Calu3 (cell line): Measurements from ENCODE around the gene GDPD5. TPM values are rescaled to one million over a fixed set of nuclear protein-coding genes. Genes with fewer than 3 reads are reported as not detected.

Experiments used
- BruUV-seq: library from RNA; stranded (reverse); fragments of 400-500 nt; replicated peaks from 2 replicates; lab custom pipeline; 2021; lab: Mats Ljungman, UMichigan
- CTCF ChIA-PET: fragments of 300-600 bp; sonication (Branson Sonifier 250); formaldehyde crosslinking; loops from one replicate; lab custom pipeline; 2022; ENCODE audit warnings: antibody characterized with exemption; lab: Charles Lee
- DNase-seq: peaks from one replicate; pipeline ENCODE4 v3.0.0; 2022
- H3K27ac Mint-ChIP-seq: one replicate; pipeline ENCODE4 v1.8.0; 2022; ENCODE audit warnings: mixed read lengths; ENCODE audit not compliant: unreplicated experiment
- H3K27me3 Mint-ChIP-seq: one replicate; pipeline ENCODE4 v1.8.0; 2022; ENCODE audit warnings: mixed read lengths; ENCODE audit not compliant: unreplicated experiment
- H3K36me3 Mint-ChIP-seq: one replicate; pipeline ENCODE4 v1.8.0; 2022; ENCODE audit warnings: mild to moderate bottlenecking, moderate library complexity, mixed read lengths; ENCODE audit not compliant: insufficient read depth, unreplicated experiment
- H3K4me1 Mint-ChIP-seq: one replicate; pipeline ENCODE4 v1.8.0; 2022; ENCODE audit warnings: mild to moderate bottlenecking, low read depth, mixed read lengths; ENCODE audit not compliant: unreplicated experiment
- H3K4me3 Mint-ChIP-seq: one replicate; pipeline ENCODE4 v1.8.0; 2022; ENCODE audit warnings: mild to moderate bottlenecking, low read depth, moderate library complexity, mixed read lengths; ENCODE audit not compliant: unreplicated experiment
- H3K9me3 Mint-ChIP-seq: one replicate; pipeline ENCODE4 v1.8.0; 2022; ENCODE audit warnings: low read depth, mixed read lengths; ENCODE audit not compliant: unreplicated experiment
- intact Hi-C: fragments of 100-400 bp; cut with micrococcal nuclease; formaldehyde crosslinking; loops from one replicate; pipeline ENCODE4 v1.10.0; 2022; ENCODE audit not compliant: unreplicated experiment
- total RNA-seq: library from RNA; stranded (reverse); gene quantifications from 2 replicates; pipeline ENCODE4 v1.2.3, GENCODE V29; 2022
- TF ChIP-seq, protein P1 (sequence below): fragments of 200-600 bp; IDR thresholded peaks from one replicate; pipeline ENCODE4 v1.8.0; 2022; ENCODE audit warnings: antibody characterized with exemption; ENCODE audit not compliant: unreplicated experiment

GDPD5 gene
- total RNA-seq, 1 experiment from 2014 or later: 7.0 TPM

DNA sequence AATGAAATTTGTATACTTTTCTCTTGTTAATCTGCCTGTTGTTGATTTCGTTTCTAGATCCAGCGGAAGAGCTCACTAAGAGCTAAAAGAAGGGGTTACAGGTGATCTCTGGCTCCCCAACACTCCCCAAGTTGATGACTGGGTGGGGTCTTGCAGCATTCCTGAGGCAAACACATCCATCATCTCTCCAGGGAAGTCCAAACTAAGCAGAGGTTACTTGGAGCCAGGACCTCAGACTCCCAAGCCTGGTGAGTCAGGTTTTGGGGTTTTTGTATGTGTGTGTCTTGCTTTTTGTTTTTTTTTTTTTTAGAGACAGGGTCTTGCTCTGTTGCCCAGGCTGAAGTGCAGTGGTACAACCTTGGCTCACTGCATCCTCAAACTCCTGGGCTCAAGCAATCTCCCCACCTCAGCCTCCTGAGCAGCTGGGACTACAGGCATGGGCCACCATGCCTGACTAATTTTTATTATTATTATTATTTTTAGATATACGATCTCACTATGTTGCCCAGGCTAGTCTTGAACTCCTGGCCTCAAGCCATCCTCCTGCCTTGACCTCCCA lies 137.9 kb downstream of the GDPD5 start:
- CTCF ChIA-PET: interaction anchor here (0.6 to 2.1 kb wide), 8 partner anchors 20 to 146 kb away, joined by 3 to 9 read pairs (median 4); no protein-coding TSS in a partner anchor
- no peaks in the 10 kb centered on the region for H3K36me3 Mint-ChIP-seq

DNA sequence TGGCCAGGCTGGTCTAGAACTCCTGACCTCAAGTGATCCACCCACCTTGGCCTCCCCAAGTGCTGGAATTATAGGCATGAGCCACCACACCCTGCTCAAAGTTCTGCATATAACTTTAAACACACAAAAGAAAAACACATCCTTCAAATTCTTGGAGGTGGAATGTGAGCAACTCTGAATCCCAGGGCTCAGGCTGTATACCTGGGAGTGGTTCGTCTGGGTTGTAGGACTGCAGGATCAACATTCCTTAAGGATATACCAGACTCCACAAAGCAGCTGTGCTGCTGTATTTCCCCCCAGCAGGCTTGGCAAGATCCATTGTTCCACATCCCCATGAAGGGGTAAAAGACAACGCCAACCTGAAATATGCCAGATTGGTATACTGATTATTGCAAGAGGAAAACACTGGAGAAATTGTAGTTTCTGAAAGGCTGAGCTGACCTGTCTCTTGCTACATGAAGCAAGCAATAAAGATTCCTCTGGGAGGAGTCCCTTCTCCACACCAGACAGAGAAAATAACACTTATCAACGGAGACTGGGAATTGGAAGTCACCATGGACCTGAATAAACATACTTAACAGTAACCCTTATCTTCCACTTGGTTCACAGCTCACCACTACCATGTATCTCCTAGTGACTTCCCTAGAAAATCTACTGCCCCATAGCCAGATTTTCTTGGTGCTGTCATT lies 138.7 kb downstream of the GDPD5 start:
- Mint-ChIP-seq H3K27me3 (no peaks in the 10 kb centered on the region), H3K4me3 (no peak overlapping the region), H3K36me3 (no peaks in the 10 kb centered on the region), H3K27ac (no peak overlapping the region), H3K9me3 (no peaks in the 10 kb centered on the region), H3K4me1 (peaks cover 8% of the 10 kb centered on the region)
- no peak for DNase-seq
- CTCF ChIA-PET: interaction anchor here (0.6 to 2.1 kb wide), 5 partner anchors 44 to 215 kb away, joined by 4 to 9 read pairs (median 5); no protein-coding TSS in a partner anchor
- intact Hi-C loops: no loop called here
- TF ChIP-seq, protein P1, sequence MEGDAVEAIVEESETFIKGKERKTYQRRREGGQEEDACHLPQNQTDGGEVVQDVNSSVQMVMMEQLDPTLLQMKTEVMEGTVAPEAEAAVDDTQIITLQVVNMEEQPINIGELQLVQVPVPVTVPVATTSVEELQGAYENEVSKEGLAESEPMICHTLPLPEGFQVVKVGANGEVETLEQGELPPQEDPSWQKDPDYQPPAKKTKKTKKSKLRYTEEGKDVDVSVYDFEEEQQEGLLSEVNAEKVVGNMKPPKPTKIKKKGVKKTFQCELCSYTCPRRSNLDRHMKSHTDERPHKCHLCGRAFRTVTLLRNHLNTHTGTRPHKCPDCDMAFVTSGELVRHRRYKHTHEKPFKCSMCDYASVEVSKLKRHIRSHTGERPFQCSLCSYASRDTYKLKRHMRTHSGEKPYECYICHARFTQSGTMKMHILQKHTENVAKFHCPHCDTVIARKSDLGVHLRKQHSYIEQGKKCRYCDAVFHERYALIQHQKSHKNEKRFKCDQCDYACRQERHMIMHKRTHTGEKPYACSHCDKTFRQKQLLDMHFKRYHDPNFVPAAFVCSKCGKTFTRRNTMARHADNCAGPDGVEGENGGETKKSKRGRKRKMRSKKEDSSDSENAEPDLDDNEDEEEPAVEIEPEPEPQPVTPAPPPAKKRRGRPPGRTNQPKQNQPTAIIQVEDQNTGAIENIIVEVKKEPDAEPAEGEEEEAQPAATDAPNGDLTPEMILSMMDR: no peak
- no TSS peak for BruUV-seq

More for the DNA sequence above, 137.9 kb downstream of the GDPD5 start:
- peaks cover 8% of the 10 kb centered on the region for H3K4me1 Mint-ChIP-seq
- H3K4me3 Mint-ChIP-seq: no peak overlapping the region
- TF ChIP-seq, protein P1: no peak
- no peak for DNase-seq
- no peaks in the 10 kb centered on the region for H3K27me3 Mint-ChIP-seq
- intact Hi-C loops: loop anchor here (1.0 kb wide), 1 partner anchor 144 kb away; no protein-coding TSS in a partner anchor
- no peaks in the 10 kb centered on the region for H3K9me3 Mint-ChIP-seq
- no peak overlapping the region for H3K27ac Mint-ChIP-seq
- BruUV-seq: no TSS peak

Other genes starting within 250 kb of the GDPD5 start
- 8.7 and 12.8 TPM in 2 replicates for gene ARRB1, start 174.3 kb downstream of the GDPD5 start, total RNA-seq
- 1,650 and 1,749 TPM in 2 replicates for gene RPS3, start 126.4 kb downstream of the GDPD5 start, total RNA-seq
- gene KLHL35, start 92.7 kb downstream of the GDPD5 start, total RNA-seq: 1.3 and 2.1 TPM in 2 replicates
- 58.8 and 80.0 TPM in 2 replicates for gene SERPINH1, start 36.3 kb upstream of the GDPD5 start, total RNA-seq
- gene MAP6, start 143.1 kb upstream of the GDPD5 start, total RNA-seq: not detected in 2 replicates
- gene MOGAT2, start 191.9 kb upstream of the GDPD5 start, total RNA-seq: not detected in 2 replicates
- gene DGAT2, start 242.8 kb upstream of the GDPD5 start, total RNA-seq: 3.9 and 7.5 TPM in 2 replicates